Endothelial cell of umbilical vein (primary cell): ENCODE measurements around the gene CCDC171. TPM values are rescaled to one million over a fixed set of nuclear protein-coding genes. Genes with fewer than 3 reads are reported as not detected.

Source experiments
- BruUV-seq: library from RNA; stranded (reverse); fragments of 400-500 nt; replicated peaks from 2 replicates; lab custom pipeline; 2021; lab: Mats Ljungman, UMichigan
- CTCF ChIA-PET: fragments of 300-600, 350-600 bp; sonication (Branson Sonifier 250); formaldehyde crosslinking; loops from one replicate; lab custom pipeline; 2021; ENCODE audit warnings: antibody characterized with exemption, inconsistent platforms; lab: Charles Lee
- POLR2A ChIA-PET: fragments of 300-600, 350-600 bp; sonication (Branson Sonifier 250); formaldehyde crosslinking; loops from one replicate; lab custom pipeline; 2021; ENCODE audit warnings: antibody characterized with exemption, inconsistent platforms; lab: Charles Lee
- DNase-seq: peaks from one replicate; pipeline ENCODE4 v3.0.0-alpha.2; 2011; ENCODE audit warnings: low read depth, low spot score
- FAIRE-seq: peaks from 2 replicates; lab custom pipeline; 2011; peaks lifted over from hg19 to GRCh38; lab: Jason Lieb, UNC
- H2AFZ ChIP-seq: 2 replicates; pipeline ENCODE4 v1.6.0; 2012; ENCODE audit warnings: low read depth, low read length, control low read depth, inconsistent platforms
- H3K27ac ChIP-seq: 2 replicates; pipeline ENCODE4 v1.5.1; 2011; ENCODE audit warnings: low read depth, mild to moderate bottlenecking, control low read depth, low read length, moderate library complexity; ENCODE audit not compliant: insufficient read depth
- H3K27me3 ChIP-seq, 2 experiments: 2 replicates each; pipeline versions ENCODE4 v1.6.0 to v1.6.1; 2011; ENCODE audit warnings: low read length in 2 of 2, mixed read lengths in 1 of 2; ENCODE audit not compliant: control insufficient read depth in 2 of 2, insufficient read depth in 2 of 2
- H3K36me3 ChIP-seq, 2 experiments: 2 replicates in 1 of 2; 3 replicates in 1 of 2; pipeline ENCODE4 v1.5.1; 2011; ENCODE audit warnings: low read length in 2 of 2, mild to moderate bottlenecking in 1 of 2, moderate library complexity in 1 of 2; ENCODE audit not compliant: control insufficient read depth in 2 of 2, insufficient read depth in 2 of 2; ENCODE audit errors: extremely low read depth in 1 of 2
- H3K4me1 ChIP-seq: 3 replicates; pipeline ENCODE4 v1.5.1; 2011; ENCODE audit warnings: mild to moderate bottlenecking, low read length; ENCODE audit not compliant: control insufficient read depth, insufficient read depth; ENCODE audit errors: extremely low read depth
- H3K4me2 ChIP-seq: 2 replicates; pipeline ENCODE4 v1.6.1; 2011; ENCODE audit warnings: low read length, control low read depth, mixed read lengths; ENCODE audit not compliant: insufficient read depth
- H3K4me3 ChIP-seq, 3 experiments: fragments of 200-600 bp in 1 of 3; sonication (generic), shearing (Covaris generic) in 1 of 3; replicated peaks in 1 of 3; 2 replicates each; pipeline ENCODE4 v1.5.1; 2011 to 2016; ENCODE audit warnings: control low read depth in 3 of 3, low read length in 3 of 3, mild to moderate bottlenecking in 2 of 3, inconsistent platforms in 1 of 3, low read depth in 1 of 3, moderate library complexity in 1 of 3; ENCODE audit not compliant: insufficient read depth in 1 of 3
- H3K79me2 ChIP-seq: 2 replicates; pipeline ENCODE4 v1.6.0; 2012; ENCODE audit warnings: low read length, inconsistent platforms; ENCODE audit not compliant: control insufficient read depth, insufficient read depth
- H3K9ac ChIP-seq: replicated peaks from 2 replicates; pipeline ENCODE3; 2011; ENCODE audit warnings: low read length, control low read depth; ENCODE audit not compliant: insufficient read depth; ENCODE audit errors: extremely low read depth
- H3K9me1 ChIP-seq: replicated peaks from 3 replicates; pipeline ENCODE4 v1.6.0; 2011; ENCODE audit warnings: mild to moderate bottlenecking, low read length; ENCODE audit not compliant: control insufficient read depth, insufficient read depth; ENCODE audit errors: extremely low read depth
- H3K9me3 ChIP-seq: replicated peaks from 2 replicates; pipeline ENCODE4 v1.5.1; 2012; ENCODE audit warnings: low read length, inconsistent platforms; ENCODE audit not compliant: control insufficient read depth, insufficient read depth
- H4K20me1 ChIP-seq: replicated peaks from 2 replicates; pipeline ENCODE3; 2011; ENCODE audit warnings: mild to moderate bottlenecking, low read length; ENCODE audit not compliant: control insufficient read depth, insufficient read depth; ENCODE audit errors: extremely low read depth
- CTCF ChIP-seq, 2 donors: IDR thresholded peaks; 1 replicate in 1 of 2; 2 replicates in 1 of 2; pipeline ENCODE4 v1.5.1; 2011; ENCODE audit warnings: low read length in 2 of 2, mild to moderate bottlenecking in 2 of 2, moderate library complexity in 2 of 2, control low read depth in 1 of 2, inconsistent platforms in 1 of 2, low read depth in 1 of 2; ENCODE audit not compliant: insufficient read depth in 1 of 2; ENCODE audit errors: extremely low read depth in 1 of 2
- EZH2 ChIP-seq: IDR thresholded peaks from 2 replicates; pipeline ENCODE4 v1.6.1; 2012; ENCODE audit warnings: borderline replicate concordance, low read depth, mild to moderate bottlenecking, moderate library complexity, low read length, inconsistent platforms; ENCODE audit not compliant: severe bottlenecking
- GATA2 ChIP-seq: IDR thresholded peaks from 2 replicates; pipeline ENCODE4 v1.7.0; 2011; ENCODE audit warnings: low read depth, mild to moderate bottlenecking, moderate library complexity, mixed read lengths, low read length; ENCODE audit not compliant: insufficient read length, insufficient read depth
- JUN ChIP-seq: IDR thresholded peaks from 2 replicates; pipeline ENCODE4 v1.6.1; 2011; ENCODE audit warnings: borderline replicate concordance, low read depth; ENCODE audit not compliant: insufficient read length, insufficient read depth
- MAX ChIP-seq: IDR thresholded peaks from 2 replicates; pipeline ENCODE4 v1.6.1; 2011; ENCODE audit not compliant: insufficient read depth, insufficient read length
- MYC ChIP-seq: IDR thresholded peaks from one replicate; pipeline ENCODE4 v1.6.1; 2011; ENCODE audit warnings: mild to moderate bottlenecking, low read depth, low read length
- POLR2A ChIP-seq: IDR thresholded peaks from 2 replicates; pipeline ENCODE4 v1.6.1; 2012; ENCODE audit warnings: low read depth, mild to moderate bottlenecking, control low read depth, low read length
- POLR2AphosphoS5 ChIP-seq: IDR thresholded peaks from 2 replicates; pipeline ENCODE4 v1.6.1; 2012; ENCODE audit warnings: low read depth, mild to moderate bottlenecking, control low read depth, low read length, moderate library complexity; ENCODE audit not compliant: insufficient read depth
- dilution Hi-C: fragments of 300-500 bp; cut with MboI; formaldehyde crosslinking; loops from one replicate; pipeline ENCODE4 v1.15.0; 2019; ENCODE audit warnings: low sequenced_read_pairs; ENCODE audit not compliant: extremely low pct_ligation_motif_present
- intact Hi-C: fragments of 100-400 bp; cut with micrococcal nuclease; formaldehyde crosslinking; loops from one replicate; pipeline ENCODE4 v1.10.0; 2022
- polyA plus RNA-seq, 4 experiments: library from polyadenylated mRNA; depleted of rRNA in 3 of 4; stranded (reverse) in 3 of 4; unstranded in 1 of 4; fragments of >200 nt; gene quantifications; 2 replicates each; pipeline versions ENCODE4 v1.2.1 to v1.2.3, GENCODE V29; 2011 to 2012; ENCODE audit warnings: missing spikeins in 1 of 4
- total RNA-seq: library from RNA; stranded (reverse); gene quantifications from 2 replicates; pipeline ENCODE4 v1.2.3, GENCODE V29; 2021

The CCDC171 gene
- total and polyA plus RNA-seq, 2 donors (not counting 3 experiments of a cell fraction or from before 2014, with no cell fraction given) = 0.58 to 1.4 TPM

- Histone ChIP-seq H3K27me3 (no peaks in the 10 kb centered on the region), H3K36me3 (no peaks in the 10 kb centered on the region), H4K20me1 (no peaks in the 10 kb centered on the region), H3K4me3 (no peak overlapping the region), H3K9me1 (no peaks in the 10 kb centered on the region), H3K4me1 (no peaks in the 10 kb centered on the region), H2AFZ (no peak overlapping the region), H3K4me2 (no peak overlapping the region), H3K79me2 (no peaks in the 10 kb centered on the region), H3K27ac (no peak overlapping the region), H3K9ac (no peak overlapping the region), H3K9me3 (no peaks in the 10 kb centered on the region)
- BruUV-seq = no TSS peak
- FAIRE-seq = no peak
- ChIA-PET POLR2A (no interaction called here), CTCF (no interaction called here)
- no peak for TF ChIP-seq MAX
- no peak for TF ChIP-seq POLR2AphosphoS5
- no peak for TF ChIP-seq GATA2
- no peak for TF ChIP-seq JUN
- no peak for TF ChIP-seq CTCF (IDR thresholded peaks at IDR 0.05; ENCODE audit: extremely low read depth in 1 of 2, insufficient read depth in 1 of 2, low read depth in 1 of 2, low read length in 2 of 2)
- TF ChIP-seq POLR2A = no peak
- no peak for TF ChIP-seq EZH2
- TF ChIP-seq MYC = no peak
- no peak for DNase-seq
- intact Hi-C loops = no loop called here
- dilution Hi-C loops = no loop called here
Observed at GRCh38 chr9:15846611-15847010, 293.8 kb downstream of the CCDC171 start.
